IMR-90 (cell line): ENCODE measurements around the gene STK25. TPM values are rescaled to one million over a fixed set of nuclear protein-coding genes. Genes with fewer than 3 reads are reported as not detected.

ENCODE experiments used
- ATAC-seq: fragments of 200-7000 bp; cut with Tn5 transposase; 2 replicates; pipeline ENCODE4 v1.9.1; 2020; ENCODE audit warnings: low read depth, mild to moderate bottlenecking, moderate library complexity
- BruUV-seq: library from RNA; stranded (reverse); fragments of 400-500 nt; replicated peaks from 2 replicates; lab custom pipeline; 2021; lab: Mats Ljungman, UMichigan
- CTCF ChIA-PET: fragments of 300-600 bp; formaldehyde crosslinking; extraction: SDS; loops from one replicate; lab custom pipeline; 2021; ENCODE audit warnings: antibody characterized with exemption; lab: Yijun Ruan, JAX
- POLR2A ChIA-PET: fragments of 300-600 bp; sonication (Branson Sonifier 250); formaldehyde crosslinking; loops from one replicate; lab custom pipeline; 2022; ENCODE audit warnings: antibody characterized with exemption; ENCODE audit not compliant: unreplicated experiment; lab: Charles Lee
- DNase-seq: peaks from one replicate; pipeline ENCODE4 v3.0.0; 2013
- H2AFZ ChIP-seq: replicated peaks from 2 replicates; pipeline ENCODE3; 2013; ENCODE audit warnings: low read length, mild to moderate bottlenecking; ENCODE audit not compliant: poor library complexity
- H2AK5ac ChIP-seq: 2 replicates; pipeline ENCODE4 v1.6.1; 2013; ENCODE audit warnings: low read depth, low read length, inconsistent platforms
- H2AK9ac ChIP-seq: replicated peaks from 2 replicates; pipeline ENCODE3; 2013; ENCODE audit warnings: mild to moderate bottlenecking, low read depth, low read length, moderate library complexity; ENCODE audit not compliant: poor library complexity
- H2BK120ac ChIP-seq: 2 replicates; pipeline ENCODE4 v1.6.1; 2013; ENCODE audit warnings: low read depth, low read length, inconsistent platforms
- H2BK15ac ChIP-seq: 3 replicates; pipeline ENCODE4 v1.6.1; 2013; ENCODE audit warnings: low read depth, low read length, inconsistent platforms
- H2BK20ac ChIP-seq: 2 replicates; pipeline ENCODE4 v1.6.1; 2013; ENCODE audit warnings: low read depth, mild to moderate bottlenecking, inconsistent platforms, low read length, moderate library complexity
- H2BK5ac ChIP-seq: 2 replicates; pipeline ENCODE4 v1.6.1; 2013; ENCODE audit warnings: mild to moderate bottlenecking, low read depth, low read length, inconsistent platforms; ENCODE audit not compliant: poor library complexity, severe bottlenecking
- H3K14ac ChIP-seq: replicated peaks from 2 replicates; pipeline ENCODE4 v1.6.1; 2013; ENCODE audit warnings: low read depth, low read length, inconsistent platforms
- H3K18ac ChIP-seq: 2 replicates; pipeline ENCODE4 v1.6.1; 2013; ENCODE audit warnings: low read depth, low read length, control low read depth
- H3K23ac ChIP-seq: 2 replicates; pipeline ENCODE4 v1.6.1; 2013; ENCODE audit warnings: low read depth, low read length, inconsistent platforms
- H3K27ac ChIP-seq: 2 replicates; pipeline ENCODE4 v1.5.1; 2013; ENCODE audit warnings: mild to moderate bottlenecking, control low read depth, low read length; ENCODE audit not compliant: insufficient read depth
- H3K27me3 ChIP-seq: 2 replicates; pipeline ENCODE4 v1.6.1; 2013; ENCODE audit warnings: low read length; ENCODE audit not compliant: control insufficient read depth, insufficient read depth
- H3K36me3 ChIP-seq: 2 replicates; pipeline ENCODE4 v1.6.1; 2013; ENCODE audit warnings: low read length, mixed read lengths; ENCODE audit not compliant: control insufficient read depth, insufficient read depth
- H3K4ac ChIP-seq: 2 replicates; pipeline ENCODE4 v1.6.1; 2013; ENCODE audit warnings: low read depth, low read length, inconsistent platforms
- H3K4me1 ChIP-seq: 2 replicates; pipeline ENCODE4 v1.6.1; 2013; ENCODE audit warnings: low read length, mixed read lengths; ENCODE audit not compliant: control insufficient read depth, insufficient read depth
- H3K4me2 ChIP-seq: 2 replicates; pipeline ENCODE4 v1.6.1; 2013; ENCODE audit warnings: low read depth, mild to moderate bottlenecking, control low read depth, low read length, moderate library complexity
- H3K4me3 ChIP-seq: 2 replicates; pipeline ENCODE4 v1.5.1; 2013; ENCODE audit warnings: low read depth, mild to moderate bottlenecking, control low read depth, low read length, moderate library complexity; ENCODE audit not compliant: insufficient read depth
- H3K56ac ChIP-seq: 2 replicates; pipeline ENCODE4 v1.6.1; 2013; ENCODE audit warnings: low read length, inconsistent platforms; ENCODE audit not compliant: insufficient read depth; ENCODE audit errors: extremely low read depth
- H3K79me1 ChIP-seq, 2 experiments: 2 replicates each; pipeline ENCODE4 v1.6.1; 2013; ENCODE audit warnings: low read length in 2 of 2, inconsistent platforms in 1 of 2, low read depth in 1 of 2
- H3K9ac ChIP-seq: 2 replicates; pipeline ENCODE4 v1.6.1; 2013; ENCODE audit warnings: low read depth, low read length, control low read depth
- H3K9me1 ChIP-seq: 2 replicates; pipeline ENCODE4 v1.6.1; 2013; ENCODE audit warnings: low read length, inconsistent platforms; ENCODE audit not compliant: insufficient read depth
- H3K9me3 ChIP-seq: 2 replicates; pipeline ENCODE4 v1.6.1; 2013; ENCODE audit warnings: low read length; ENCODE audit not compliant: control insufficient read depth, insufficient read depth
- H4K20me1 ChIP-seq: 2 replicates; pipeline ENCODE4 v1.6.1; 2013; ENCODE audit warnings: low read length, inconsistent platforms; ENCODE audit not compliant: insufficient read depth
- H4K5ac ChIP-seq: 2 replicates; pipeline ENCODE4 v1.6.1; 2013; ENCODE audit warnings: mild to moderate bottlenecking, low read depth, low read length, control low read depth
- H4K8ac ChIP-seq, 2 experiments: 2 replicates each; pipeline ENCODE4 v1.6.1; 2013; ENCODE audit warnings: low read depth in 2 of 2, low read length in 2 of 2, control low read depth in 1 of 2, inconsistent platforms in 1 of 2
- H4K91ac ChIP-seq: 2 replicates; pipeline ENCODE4 v1.6.1; 2013; ENCODE audit warnings: low read depth, low read length, inconsistent platforms; ENCODE audit not compliant: insufficient read depth
- BHLHE40 ChIP-seq: fragments of 150-350 bp; IDR thresholded peaks from 2 replicates; pipeline ENCODE4 v1.6.1; 2016; ENCODE audit warnings: mild to moderate bottlenecking, low read depth, low read length
- CHD1 ChIP-seq: IDR thresholded peaks from 2 replicates; pipeline ENCODE4 v1.6.1; 2012; ENCODE audit warnings: low read depth, low read length, improper control_type of control experiment
- ELK1 ChIP-seq: fragments of 150-350 bp; IDR thresholded peaks from 2 replicates; pipeline ENCODE4 v1.6.1; 2016; ENCODE audit warnings: low read depth, mild to moderate bottlenecking, low read length, moderate library complexity, borderline replicate concordance
- MAZ ChIP-seq: IDR thresholded peaks from 2 replicates; pipeline ENCODE4 v1.6.1; 2012; ENCODE audit warnings: low read depth, mild to moderate bottlenecking, low read length, improper control_type of control experiment, moderate library complexity, borderline replicate concordance
- MXI1 ChIP-seq: IDR thresholded peaks from 2 replicates; pipeline ENCODE4 v1.6.1; 2012; ENCODE audit warnings: low read depth, mild to moderate bottlenecking, low read length, moderate library complexity, borderline replicate concordance
- RCOR1 ChIP-seq: IDR thresholded peaks from 2 replicates; pipeline ENCODE4 v1.6.1; 2012; ENCODE audit warnings: mild to moderate bottlenecking, low read length, improper control_type of control experiment; ENCODE audit not compliant: insufficient replicate concordance
- RFX5 ChIP-seq: IDR thresholded peaks from 2 replicates; pipeline ENCODE4 v1.8.0; 2012; ENCODE audit warnings: low read depth, mild to moderate bottlenecking, low read length, moderate library complexity
- USF2 ChIP-seq: fragments of 150-350 bp; IDR thresholded peaks from 2 replicates; pipeline ENCODE4 v1.6.1; 2017; ENCODE audit warnings: mild to moderate bottlenecking, antibody characterized with exemption, low read length, low read depth
- WGBS, 2 experiments: methylation state at CpG; one replicate each; pipeline versions ENCODE4 v1.1.5 to v1.1.7; 2013; ENCODE audit warnings: missing lambda C conversion rate in 2 of 2; ENCODE audit not compliant: insufficient read length in 1 of 2; ENCODE audit errors: extremely low coverage in 2 of 2; 5-methylcytosine and 5-hydroxymethylcytosine counted together
- dilution Hi-C: fragments of 300-500 bp; cut with HindIII; formaldehyde crosslinking; loops from one replicate; pipeline ENCODE4 v1.14.3; 2018; ENCODE audit warnings: low sequenced_read_pairs; ENCODE audit not compliant: unreplicated experiment
- in situ Hi-C: fragments of 300-500 bp; cut with MboI; formaldehyde crosslinking; loops from 3 replicates; pipeline ENCODE4 v1.14.3; 2019; ENCODE audit warnings: low sequenced_read_pairs, inconsistent platforms, mixed read lengths
- intact Hi-C: fragments of 100-400 bp; cut with micrococcal nuclease; formaldehyde crosslinking; loops from 2 replicates; pipeline ENCODE4 v1.10.0; 2022
- polyA plus RNA-seq, 3 experiments: library from polyadenylated mRNA; depleted of rRNA; stranded (reverse); fragments of >200 nt; gene quantifications; 2 replicates each; pipeline ENCODE4 v1.2.3, GENCODE V29; 2012; ENCODE audit warnings: low replicate concordance in 1 of 3
- total RNA-seq: library from RNA; depleted of rRNA; stranded (reverse); fragments of >200 nt; gene quantifications from 2 replicates; pipeline ENCODE4 v1.2.3, GENCODE V29; 2012

The STK25 gene
- total and polyA plus RNA-seq, 2 of the 4 experiments (the other 2 are of a cell fraction): 258 to 392 TPM

GRCh38 chr2:241503776-241504392 lies 4.5 kb downstream of the STK25 start:
- no peak overlapping the region for H2BK120ac ChIP-seq
- no peak overlapping the region for H2AK5ac ChIP-seq
- intact Hi-C loops (no loop called here), in situ Hi-C loops (no loop called here), dilution Hi-C loops (no loop called here)
- peak overlapping the region; percentile 42 for H2AK9ac ChIP-seq
- POLR2A ChIA-PET: interaction anchor here (0.5 to 0.6 kb wide), 2 partner anchors 9 to 150 kb away, joined by 5 to 23 read pairs; no protein-coding TSS in a partner anchor
- no peak overlapping the region for H3K9ac ChIP-seq
- no peaks in the 10 kb centered on the region for H3K27me3 ChIP-seq
- WGBS, 2 experiments: 72% methylated on average over 6 of the region's 12 CpGs; no CpG with 5 or more reads in 1 of the 2 experiments
- no peak overlapping the region for H2BK20ac ChIP-seq
- peaks cover 27% of the 10 kb centered on the region for H3K36me3 ChIP-seq
- H3K18ac ChIP-seq: no peak overlapping the region
- CTCF ChIA-PET: interaction anchor here (0.8 kb wide), 1 partner anchor 95 kb away, joined by 3 read pairs; no protein-coding TSS in a partner anchor
- no peaks in the 10 kb centered on the region for H3K9me3 ChIP-seq
- peaks cover 20 to 83% of the 10 kb centered on the region in 2 experiments for H3K79me1 ChIP-seq
- H2AFZ ChIP-seq: no peak overlapping the region
- H3K4me3 ChIP-seq: no peak overlapping the region
- no peak overlapping the region for H3K56ac ChIP-seq
- no peak overlapping the region for H3K4ac ChIP-seq
- peaks cover 26% of the 10 kb centered on the region for H3K9me1 ChIP-seq
- H3K27ac ChIP-seq: no peak overlapping the region
- DNase-seq (no peak), ATAC-seq (no peak)
- BruUV-seq: no TSS peak
- H4K8ac ChIP-seq: no peak overlapping the region
- H4K5ac ChIP-seq: no peak overlapping the region
- peaks cover 11% of the 10 kb centered on the region for H3K4me1 ChIP-seq
- no peak overlapping the region for H4K91ac ChIP-seq
- no peak overlapping the region for H3K14ac ChIP-seq
- peaks cover 73% of the 10 kb centered on the region for H4K20me1 ChIP-seq
- H3K4me2 ChIP-seq: no peak overlapping the region
- H2BK5ac ChIP-seq: no peak overlapping the region
- H3K23ac ChIP-seq: no peak overlapping the region
- TF ChIP-seq BHLHE40: no peak
- no peak for TF ChIP-seq CHD1
- no peak for TF ChIP-seq MAZ
- no peak for TF ChIP-seq RCOR1
- TF ChIP-seq MXI1: no peak
- no peak for TF ChIP-seq RFX5
- no peak for TF ChIP-seq ELK1
- TF ChIP-seq USF2: no peak
- no peak overlapping the region for H2BK15ac ChIP-seq
